Natural killer cell treated with Interleukin-12 subunit alpha and Interleukin-12 subunit beta and Interleukin-15 and Interleukin-18, amount 100 ng/mL, for 72 hours (primary cell): ENCODE measurements around the gene DNAH10. TPM values are rescaled to one million over a fixed set of nuclear protein-coding genes. Genes with fewer than 3 reads are reported as not detected.
A peak's percentile ranks its signal among the peaks of the same experiment; 100 is the strongest.
"Not testable (repeated sequence)": the region's sequence is repeated elsewhere in the genome, so short reads cannot be mapped to it uniquely, and the experiment has no call there.

Source experiments
- ATAC-seq, 2 donors: fragments of 150-1000 bp; cut with Tn5 transposase in 1 of 2; sonication (Bioruptor Pico), chemical (Tn5 transposase) in 1 of 2; 2 replicates each; pipeline ENCODE4 v1.10.0; 2021
- DNase-seq: peaks from one replicate; pipeline ENCODE4 v3.0.0; 2022; ENCODE audit warnings: low spot score
- H3K27ac Mint-ChIP-seq, 2 donors: 1 replicate in 1 of 2; 2 replicates in 1 of 2; pipeline ENCODE4 v1.8.0; 2022; ENCODE audit warnings: mixed read lengths in 2 of 2, mild to moderate bottlenecking in 1 of 2, moderate library complexity in 1 of 2
- H3K27me3 Mint-ChIP-seq, 2 donors: 1 replicate in 1 of 2; 2 replicates in 1 of 2; pipeline ENCODE4 v1.8.0; 2022; ENCODE audit warnings: mixed read lengths in 2 of 2
- H3K36me3 Mint-ChIP-seq: one replicate; pipeline ENCODE4 v1.8.0; 2022; ENCODE audit warnings: mixed read lengths
- H3K4me1 Mint-ChIP-seq, 2 donors: 1 replicate in 1 of 2; 2 replicates in 1 of 2; pipeline ENCODE4 v1.8.0; 2022; ENCODE audit warnings: low read depth in 2 of 2, mixed read lengths in 2 of 2, mild to moderate bottlenecking in 1 of 2
- H3K4me3 Mint-ChIP-seq: one replicate; pipeline ENCODE4 v1.8.0; 2022; ENCODE audit warnings: mixed read lengths
- H3K9me3 Mint-ChIP-seq: 2 replicates; pipeline ENCODE4 v1.8.0; 2022; ENCODE audit warnings: mixed read lengths
- total RNA-seq, 2 donors: library from RNA; stranded (reverse); gene quantifications; one replicate each; pipeline ENCODE4 v1.2.3, GENCODE V29; 2022

The DNAH10 gene
- total RNA-seq, 2 donors from 2014 or later = 0.29 to 0.36 TPM

- Mint-ChIP-seq H3K4me1 (peaks cover 8 to 14% of the 10 kb centered on the region in 2 donors), H3K9me3 (no peaks in the 10 kb centered on the region), H3K36me3 (no peaks in the 10 kb centered on the region), H3K4me3 (no peak overlapping the region), H3K27me3 (peaks cover 0 to 1% of the 10 kb centered on the region in 2 donors), H3K27ac (no peak overlapping the region)
- ATAC-seq = no peak
- DNase-seq = no peak
These were observed 147.0 kb downstream of the DNAH10 start for GRCh38 chr12:123908884-123909725.

- H3K27me3 Mint-ChIP-seq = no peaks in the 10 kb centered on the region
- no peak for ATAC-seq
These were observed 148.0 kb downstream of the DNAH10 start for GRCh38 chr12:123910057-123910456.

GRCh38 chr12:123910761-123911193 is 148.7 kb downstream of the DNAH10 start:
- DNase-seq = no peak
- no peaks in the 10 kb centered on the region for H3K27me3 Mint-ChIP-seq

More at GRCh38 chr12:123910057-123910456, 148.0 kb downstream of the DNAH10 start:
- H3K36me3 Mint-ChIP-seq = no peaks in the 10 kb centered on the region
- DNase-seq = no peak
- no peak overlapping the region for H3K4me3 Mint-ChIP-seq
- H3K27ac Mint-ChIP-seq = no peak overlapping the region
- no peaks in the 10 kb centered on the region for H3K9me3 Mint-ChIP-seq
- H3K4me1 Mint-ChIP-seq = peaks cover 7 to 13% of the 10 kb centered on the region in 2 donors

GRCh38 chr12:123911672-123912409 is 149.7 kb downstream of the DNAH10 start:
- not testable (repeated sequence) for ATAC-seq, H3K27me3 Mint-ChIP-seq, H3K9me3 Mint-ChIP-seq, H3K36me3 Mint-ChIP-seq, DNase-seq, H3K27ac Mint-ChIP-seq, H3K4me3 Mint-ChIP-seq
- peaks cover 5 to 15% of the 10 kb centered on the region in 2 donors for H3K4me1 Mint-ChIP-seq

More at GRCh38 chr12:123910761-123911193, 148.7 kb downstream of the DNAH10 start:
- Mint-ChIP-seq H3K4me1 (peaks cover 0 to 8% of the 10 kb centered on the region in 2 donors), H3K36me3 (no peaks in the 10 kb centered on the region), H3K27ac (peak overlapping the region in 1 of 2 donors; percentile 38), H3K4me3 (no peak overlapping the region), H3K9me3 (no peaks in the 10 kb centered on the region)
- ATAC-seq = no peak

- Mint-ChIP-seq H3K27ac (no peak overlapping the region), H3K27me3 (no peaks in the 10 kb centered on the region), H3K4me1 (peaks cover 10 to 19% of the 10 kb centered on the region in 2 donors), H3K4me3 (no peak overlapping the region), H3K36me3 (no peaks in the 10 kb centered on the region), H3K9me3 (no peaks in the 10 kb centered on the region)
- DNase-seq (no peak), ATAC-seq (no peak)
These were observed 150.6 kb downstream of the DNAH10 start for GRCh38 chr12:123912415-123913380.

GRCh38 chr12:123914726-123915333 is 152.7 kb downstream of the DNAH10 start:
- H3K36me3 Mint-ChIP-seq = no peaks in the 10 kb centered on the region
- H3K9me3 Mint-ChIP-seq = no peaks in the 10 kb centered on the region
- ATAC-seq (no peak), DNase-seq (no peak)
- no peak overlapping the region for H3K4me3 Mint-ChIP-seq
- H3K27ac Mint-ChIP-seq = no peak overlapping the region
- H3K4me1 Mint-ChIP-seq = peaks cover 10 to 19% of the 10 kb centered on the region in 2 donors
- peaks cover 0 to 3% of the 10 kb centered on the region in 2 donors for H3K27me3 Mint-ChIP-seq

- H3K27me3 Mint-ChIP-seq = peaks cover 0 to 3% of the 10 kb centered on the region in 2 donors
- peak; percentile 98 for ATAC-seq
- H3K27ac Mint-ChIP-seq = peak overlapping the region; percentile 10 to 62
- H3K36me3 Mint-ChIP-seq = no peaks in the 10 kb centered on the region
- H3K9me3 Mint-ChIP-seq = no peaks in the 10 kb centered on the region
- DNase-seq = peak; percentile 84
- peaks cover 10 to 11% of the 10 kb centered on the region in 2 donors for H3K4me1 Mint-ChIP-seq
- H3K4me3 Mint-ChIP-seq = peak overlapping the region; percentile 31
These were observed 154.6 kb downstream of the DNAH10 start for GRCh38 chr12:123916729-123917128.

GRCh38 chr12:123917337-123917850 is 155.3 kb downstream of the DNAH10 start:
- Mint-ChIP-seq H3K4me3 (peak overlapping the region; percentile 31), H3K9me3 (no peaks in the 10 kb centered on the region), H3K4me1 (peaks cover 10 to 11% of the 10 kb centered on the region in 2 donors), H3K27ac (peak overlapping the region in 1 of 2 donors; percentile 10), H3K36me3 (no peaks in the 10 kb centered on the region), H3K27me3 (peaks cover 0 to 3% of the 10 kb centered on the region in 2 donors)
- no peak for ATAC-seq
- no peak for DNase-seq

- H3K4me1 Mint-ChIP-seq = peaks cover 10 to 11% of the 10 kb centered on the region in 2 donors
- ATAC-seq = no peak
These were observed 157.9 kb downstream of the DNAH10 start for GRCh38 chr12:123919980-123920360.

GRCh38 chr12:123923038-123923437 is 160.9 kb downstream of the DNAH10 start:
- H3K27me3 Mint-ChIP-seq = peaks cover 0 to 6% of the 10 kb centered on the region in 2 donors

More at GRCh38 chr12:123919980-123920360, 157.9 kb downstream of the DNAH10 start:
- H3K9me3 Mint-ChIP-seq = no peaks in the 10 kb centered on the region
- no peaks in the 10 kb centered on the region for H3K36me3 Mint-ChIP-seq
- peaks cover 0 to 6% of the 10 kb centered on the region in 2 donors for H3K27me3 Mint-ChIP-seq
- H3K27ac Mint-ChIP-seq = no peak overlapping the region
- DNase-seq = no peak
- H3K4me3 Mint-ChIP-seq = no peak overlapping the region

GRCh38 chr12:123923927-123924326 is 161.8 kb downstream of the DNAH10 start:
- Mint-ChIP-seq H3K36me3 (no peaks in the 10 kb centered on the region), H3K9me3 (no peaks in the 10 kb centered on the region), H3K27ac (no peak overlapping the region), H3K27me3 (peaks cover 0 to 6% of the 10 kb centered on the region in 2 donors), H3K4me1 (no peaks in the 10 kb centered on the region), H3K4me3 (no peak overlapping the region)
- ATAC-seq = no peak
- no peak for DNase-seq

More at GRCh38 chr12:123923038-123923437, 160.9 kb downstream of the DNAH10 start:
- H3K36me3 Mint-ChIP-seq = no peaks in the 10 kb centered on the region
- H3K9me3 Mint-ChIP-seq = no peaks in the 10 kb centered on the region
- ATAC-seq (no peak), DNase-seq (no peak)
- no peak overlapping the region for H3K4me3 Mint-ChIP-seq
- no peak overlapping the region for H3K27ac Mint-ChIP-seq
- no peaks in the 10 kb centered on the region for H3K4me1 Mint-ChIP-seq

- no peaks in the 10 kb centered on the region for H3K4me1 Mint-ChIP-seq
- H3K36me3 Mint-ChIP-seq = no peaks in the 10 kb centered on the region
- no peaks in the 10 kb centered on the region for H3K9me3 Mint-ChIP-seq
- ATAC-seq = no peak
- H3K4me3 Mint-ChIP-seq = no peak overlapping the region
- no peak overlapping the region for H3K27ac Mint-ChIP-seq
- peaks cover 0 to 5% of the 10 kb centered on the region in 2 donors for H3K27me3 Mint-ChIP-seq
- DNase-seq = no peak
These were observed 162.4 kb downstream of the DNAH10 start for GRCh38 chr12:123924539-123924938.
